GM12891 (cell line): ENCODE measurements around the gene PPP1R12B.
"Not testable (repeated sequence)": the region's sequence is repeated elsewhere in the genome, so short reads cannot be mapped to it uniquely, and the experiment has no call there.

Experiments
- DNase-seq: peaks from one replicate; pipeline ENCODE4 v3.0.0; 2011; ENCODE audit warnings: low spot score; ENCODE audit not compliant: insufficient read length
- FAIRE-seq: peaks from 2 replicates; lab custom pipeline; 2011; peaks lifted over from hg19 to GRCh38; lab: Jason Lieb, UNC
- PAX5 ChIP-seq: IDR thresholded peaks from 2 replicates; pipeline ENCODE4 v1.6.1; 2011; ENCODE audit warnings: low read length, moderate library complexity, mild to moderate bottlenecking; ENCODE audit not compliant: insufficient read depth, severe bottlenecking
- POLR2A ChIP-seq: IDR thresholded peaks from 2 replicates; pipeline ENCODE4 v1.6.1; 2011; ENCODE audit warnings: low read depth, low read length, control low read depth
- POLR2AphosphoS5 ChIP-seq: IDR thresholded peaks from 2 replicates; pipeline ENCODE4 v1.6.1; 2011; ENCODE audit warnings: low read depth, low read length, control low read depth
- POU2F2 ChIP-seq: IDR thresholded peaks from 2 replicates; pipeline ENCODE4 v1.6.1; 2011; ENCODE audit warnings: low read depth, mild to moderate bottlenecking, control low read depth, low read length, moderate library complexity
- SPI1 ChIP-seq: IDR thresholded peaks from 2 replicates; pipeline ENCODE4 v1.6.1; 2011; ENCODE audit warnings: low read depth, low read length, control low read depth
- TAF1 ChIP-seq: IDR thresholded peaks from 2 replicates; pipeline ENCODE4 v1.6.1; 2011; ENCODE audit warnings: low read depth, low read length, control low read depth

PPP1R12B gene

GRCh38 chr1:202540014-202540413 is 191.5 kb downstream of the PPP1R12B start:
- TF ChIP-seq TAF1, result no peak
- TF ChIP-seq PAX5, result no peak
- no peak for TF ChIP-seq POLR2A
- no peak for TF ChIP-seq POLR2AphosphoS5
- no peak for TF ChIP-seq POU2F2
- no peak for TF ChIP-seq SPI1
- no peak for FAIRE-seq

DNA sequence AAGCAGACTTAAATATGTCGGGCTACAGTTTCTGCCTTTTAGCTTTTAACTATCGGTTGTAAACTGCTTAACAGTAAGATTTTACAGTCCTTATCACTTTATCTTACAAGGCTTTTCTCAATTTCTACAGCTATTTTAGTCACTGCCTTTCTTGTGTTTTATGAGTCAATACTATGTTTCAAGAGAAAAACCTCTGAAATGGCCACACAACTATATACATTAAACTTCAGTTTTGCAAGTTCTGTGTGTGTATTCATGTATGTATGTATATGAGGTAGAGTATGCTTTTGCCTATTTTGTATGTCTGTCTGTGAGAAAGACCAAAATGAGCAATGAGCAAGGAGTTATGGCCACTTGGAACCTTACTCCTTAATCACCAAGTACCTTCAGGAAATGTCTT is 191.9 kb downstream of the PPP1R12B start:
- no peak for DNase-seq
- no peak for FAIRE-seq

More at GRCh38 chr1:202540014-202540413, 191.5 kb downstream of the PPP1R12B start:
- DNase-seq, result no peak

DNA sequence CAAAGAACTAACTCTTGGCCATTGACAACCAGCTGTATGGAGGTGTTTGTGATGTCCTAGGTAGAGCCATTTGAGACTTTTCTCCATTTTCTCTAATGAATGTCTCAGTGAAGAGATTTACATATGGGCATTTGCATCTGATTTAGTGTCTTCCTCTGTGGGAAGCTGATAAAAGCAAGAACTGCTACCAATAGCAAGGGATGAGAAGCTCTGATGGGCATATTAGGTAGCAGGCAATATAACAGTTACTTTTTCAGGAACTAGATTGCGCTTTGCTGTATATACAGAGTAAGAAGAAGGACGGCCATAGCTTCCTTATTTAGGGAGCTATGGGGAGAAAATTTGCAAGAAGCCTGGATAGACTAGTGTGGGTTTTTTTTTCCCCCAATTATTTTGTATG is 192.4 kb downstream of the PPP1R12B start:
- DNase-seq, FAIRE-seq: not testable (repeated sequence)

More for the DNA sequence above, 191.9 kb downstream of the PPP1R12B start:
- TF ChIP-seq POLR2AphosphoS5, result no peak
- TF ChIP-seq POU2F2, result no peak
- TF ChIP-seq PAX5, result no peak
- no peak for TF ChIP-seq TAF1
- no peak for TF ChIP-seq POLR2A
- no peak for TF ChIP-seq SPI1

DNA sequence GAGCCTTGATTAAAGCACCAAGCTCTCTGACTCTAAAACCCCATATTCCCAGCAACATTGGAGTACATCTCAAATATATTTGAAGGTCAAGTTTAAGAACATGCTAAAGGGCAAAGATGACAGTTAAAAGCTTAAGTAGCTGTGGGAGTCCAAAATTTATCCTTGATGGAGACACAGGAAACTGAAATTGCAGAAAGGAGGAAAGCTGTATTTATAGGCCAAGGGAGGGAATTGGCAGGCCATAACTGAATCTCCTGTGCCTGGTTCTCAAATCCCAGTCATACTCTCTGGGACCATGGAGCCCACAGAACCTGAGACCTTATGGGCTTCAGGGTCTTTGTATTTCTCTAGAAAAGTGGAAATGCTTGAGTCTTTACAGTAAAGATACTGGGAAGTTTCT is 193.9 kb downstream of the PPP1R12B start:
- DNase-seq, FAIRE-seq: not testable (repeated sequence)

DNA sequence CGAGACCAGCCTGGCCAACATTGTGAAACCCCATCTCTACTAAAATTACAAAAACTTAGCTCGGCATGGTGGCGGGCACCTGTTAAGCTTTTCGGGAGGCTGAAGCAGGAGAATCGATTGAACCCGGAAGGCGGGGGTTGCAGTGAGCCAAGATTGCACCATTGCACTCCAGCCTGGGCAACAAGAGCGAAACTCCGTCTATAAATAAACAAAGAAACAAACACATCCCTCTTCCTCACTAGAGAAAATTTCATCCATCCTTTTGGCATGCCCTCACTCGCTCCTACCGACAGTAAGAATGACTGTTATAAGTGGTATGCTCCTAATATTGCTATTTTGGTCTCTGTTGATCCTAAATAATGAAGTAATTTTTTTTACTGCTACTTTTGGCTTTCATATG is 195.0 kb downstream of the PPP1R12B start:
- not testable (repeated sequence) for DNase-seq

GRCh38 chr1:202544766-202545449 is 196.4 kb downstream of the PPP1R12B start:
- not testable (repeated sequence) for FAIRE-seq, DNase-seq

More for the DNA sequence above, 195.0 kb downstream of the PPP1R12B start:
- FAIRE-seq, result not testable (repeated sequence)

- DNase-seq, FAIRE-seq: not testable (repeated sequence)
Measured at GRCh38 chr1:202545647-202546303, 197.3 kb downstream of the PPP1R12B start.

GRCh38 chr1:202546377-202546776 is 197.9 kb downstream of the PPP1R12B start:
- FAIRE-seq, result not testable (repeated sequence)

GRCh38 chr1:202546796-202547195 is 198.3 kb downstream of the PPP1R12B start:
- DNase-seq, FAIRE-seq: not testable (repeated sequence)
- 0 out of 2 replicates have a peak, but pooled peaks have one; percentile 8 for TF ChIP-seq SPI1

More at GRCh38 chr1:202546377-202546776, 197.9 kb downstream of the PPP1R12B start:
- DNase-seq, result not testable (repeated sequence)

DNA sequence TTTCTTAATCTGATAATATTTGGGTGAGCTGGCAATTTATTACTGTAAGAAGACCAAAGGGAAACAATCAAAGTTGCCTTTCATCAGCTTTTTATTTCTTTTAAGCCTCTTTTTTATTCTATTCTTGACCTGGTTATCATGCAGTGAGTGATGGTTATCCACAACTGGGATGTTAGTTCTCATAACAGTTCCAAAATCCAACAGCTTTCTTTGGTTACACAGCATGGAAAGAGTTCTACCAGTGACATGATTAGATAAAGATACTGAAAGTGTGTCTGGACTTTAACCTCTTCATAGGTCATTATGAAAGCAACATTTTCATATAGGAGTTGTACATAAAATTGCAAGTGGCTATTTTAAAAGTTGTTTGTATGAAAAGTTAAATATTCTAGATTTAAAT is 198.7 kb downstream of the PPP1R12B start:
- FAIRE-seq (no peak), DNase-seq (no peak)
- no peak for TF ChIP-seq POLR2AphosphoS5
- TF ChIP-seq SPI1, result no peak
- TF ChIP-seq TAF1, result no peak
- TF ChIP-seq POU2F2, result no peak
- TF ChIP-seq PAX5, result no peak
- no peak for TF ChIP-seq POLR2A

DNA sequence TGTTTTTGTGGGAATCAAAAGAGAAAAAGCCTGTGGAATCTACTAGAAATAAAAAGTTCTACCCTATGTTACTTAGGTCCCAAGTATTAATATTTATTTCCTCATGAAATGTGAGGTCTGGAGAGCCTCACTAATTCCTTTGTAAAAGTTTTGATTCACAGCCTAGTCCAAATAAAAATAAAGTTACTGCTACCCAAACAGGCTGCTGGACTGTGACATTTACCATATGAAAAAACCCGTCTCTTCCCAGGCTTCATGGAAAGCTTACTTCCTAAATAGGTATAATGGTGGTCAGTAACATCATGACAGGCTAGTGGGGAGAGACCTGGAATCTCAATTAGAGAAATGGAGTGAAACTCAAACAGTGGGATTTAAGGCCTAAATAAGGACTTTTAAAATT is 201.6 kb downstream of the PPP1R12B start:
- DNase-seq, FAIRE-seq: not testable (repeated sequence)

- FAIRE-seq, result no peak
- TF ChIP-seq POLR2AphosphoS5 (no peak), TAF1 (no peak), PAX5 (no peak), POLR2A (no peak), POU2F2 (no peak), SPI1 (no peak)
- DNase-seq, result no peak
Measured at GRCh38 chr1:202551683-202552082, 203.2 kb downstream of the PPP1R12B start.

DNA sequence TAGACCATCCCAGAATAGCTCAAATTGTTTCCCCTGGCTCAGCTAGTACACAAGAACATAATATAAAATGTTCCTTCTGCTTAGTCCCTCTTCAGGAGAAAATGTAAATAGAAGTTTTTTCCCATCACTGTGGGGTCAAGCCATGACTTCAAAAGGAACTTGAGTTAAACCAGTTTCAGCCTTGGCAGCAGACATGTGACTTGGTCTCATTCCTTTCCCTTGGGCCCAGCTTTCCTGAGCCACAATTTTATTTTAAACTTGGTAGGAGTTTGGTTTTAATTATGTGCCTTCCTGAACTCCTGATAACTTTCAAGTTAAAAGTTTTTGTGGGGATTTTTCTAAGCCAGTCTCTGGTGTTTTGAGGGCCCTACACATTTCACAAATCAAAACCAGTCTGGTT is 204.1 kb downstream of the PPP1R12B start:
- FAIRE-seq, DNase-seq: not testable (repeated sequence)

- DNase-seq, FAIRE-seq: not testable (repeated sequence)
Measured at GRCh38 chr1:202553078-202553477, 204.6 kb downstream of the PPP1R12B start.
